ENCODE measurements around the gene CASQ2. TPM values are rescaled to one million over a fixed set of nuclear protein-coding genes. Genes with fewer than 3 reads are reported as not detected.

Gene CASQ2
- polyA plus RNA-seq, 2 of the 4 experiments (the other 2 are of a cell fraction), result not detected

GRCh38 chr1:115809076-115809475, 40.6 kb upstream of the CASQ2 start:
- H3K9me3 ChIP-seq, result no peaks in the 10 kb centered on the region
- no peak overlapping the region for H3K27ac ChIP-seq
- no peak overlapping the region for H3K4me3 ChIP-seq
- DNase-seq (ENCODE audit: low read depth in 1 of 2, low spot score in 1 of 2) (no peak), FAIRE-seq (no peak), ATAC-seq (no peak)
- H3K4me2 ChIP-seq, result no peak overlapping the region
- TF ChIP-seq SREBF2 (IDR thresholded peaks at IDR 0.05), result no peak
- TF ChIP-seq POLR2A (IDR thresholded peaks at IDR 0.05; ENCODE audit: low read length), result no peak
- no peak for TF ChIP-seq ZFP36 (IDR thresholded peaks at IDR 0.05; ENCODE audit: borderline replicate concordance, partially characterized antibody)
- no peak for TF ChIP-seq TFCP2L1 (CRISPR knock-in tag; IDR thresholded peaks at IDR 0.05)
- TF ChIP-seq FOSB (CRISPR knock-in tag; IDR thresholded peaks at IDR 0.05), result no peak
- no peak for TF ChIP-seq HOXB13 (CRISPR knock-in tag; IDR thresholded peaks at IDR 0.05; ENCODE audit: low read depth)
- no peaks in the 10 kb centered on the region for H3K4me1 ChIP-seq
- ChIA-PET POLR2A (no interaction called here), CTCF (interaction anchor here (0.6 to 1.8 kb wide), 2 partner anchors 54 to 172 kb away, joined by 3 to 9 read pairs; no protein-coding TSS in a partner anchor)

- no peak overlapping the region for H3K27ac ChIP-seq
- POLR2A ChIA-PET, result no interaction called here
- H3K4me3 ChIP-seq, result no peak overlapping the region
- no peaks in the 10 kb centered on the region for H3K9me3 ChIP-seq
- TF ChIP-seq SMC3 (IDR thresholded peaks at IDR 0.05) (peak; percentile 63; the same call in 2 of the 3 replicates), MAFK (IDR thresholded peaks at IDR 0.05; ENCODE audit: partially characterized antibody) (no peak), CTCF (IDR thresholded peaks at IDR 0.05) (peak; percentile 56), PHF8 (IDR thresholded peaks at IDR 0.05; ENCODE audit: borderline replicate concordance, low read depth) (no peak), RAD21 (conservative IDR thresholded peaks at IDR 0.05 in 1 of 2, IDR thresholded peaks at IDR 0.05 in 1 of 2) (peak; percentile 52)
- CTCF ChIA-PET, result interaction anchor here (0.5 to 2.2 kb wide), 6 partner anchors 15 to 331 kb away, joined by 3 to 11 read pairs (median 4); no protein-coding TSS in a partner anchor
- 0% methylated on average over 2 of the region's 2 CpGs for WGBS (ENCODE audit: missing lambda C conversion rate)
- ATAC-seq (peak; percentile 64 to 78; a peak in 5 of 6 replicates), FAIRE-seq (no peak), DNase-seq (ENCODE audit: low read depth in 1 of 2, low spot score in 1 of 2) (peak; percentile 29 to 67)
- H3K4me2 ChIP-seq, result no peak overlapping the region
- H3K4me1 ChIP-seq, result no peaks in the 10 kb centered on the region
These were observed 39.2 kb upstream of the CASQ2 start for GRCh38 chr1:115807723-115808122.

- H3K9me3 ChIP-seq, result no peaks in the 10 kb centered on the region
- WGBS (ENCODE audit: missing lambda C conversion rate), result 14% methylated on average over 1 of the region's 1 CpG
- POLR2A ChIA-PET, result no interaction called here
These were observed 37.1 kb upstream of the CASQ2 start for GRCh38 chr1:115805597-115805996.

DNA sequence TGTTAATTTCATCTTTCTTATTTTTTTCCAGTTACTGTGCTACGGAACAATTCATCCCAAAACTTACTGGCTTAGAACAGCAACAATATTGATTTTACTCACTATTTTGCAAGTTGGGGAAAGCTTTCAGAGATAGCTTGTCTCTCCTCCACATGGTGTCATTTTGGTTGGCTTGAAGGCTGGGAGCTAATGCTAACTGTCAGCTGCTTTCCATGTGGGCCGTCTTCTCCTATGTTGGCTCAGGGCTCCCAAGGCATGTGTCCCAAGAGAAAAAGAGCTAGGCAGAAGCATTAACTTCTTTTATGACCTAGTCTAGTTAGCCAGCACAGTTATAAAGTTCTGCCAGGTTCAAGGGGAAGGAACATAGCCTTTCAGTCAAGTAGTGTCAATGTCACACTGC, 33.9 kb upstream of the CASQ2 start:
- Histone ChIP-seq H3K4me1 (no peaks in the 10 kb centered on the region), H3K4me3 (no peak overlapping the region), H3K9me3 (no peaks in the 10 kb centered on the region), H3K27ac (no peak overlapping the region), H3K4me2 (no peak overlapping the region)
- TF ChIP-seq NPAS2 (CRISPR knock-in tag; IDR thresholded peaks at IDR 0.05; ENCODE audit: borderline replicate concordance), result no peak
- TF ChIP-seq ESRRA (IDR thresholded peaks at IDR 0.05; ENCODE audit: borderline replicate concordance, low read length), result no peak
- no peak for TF ChIP-seq CBX8 (IDR thresholded peaks at IDR 0.05)
- TF ChIP-seq ZSCAN20 (CRISPR knock-in tag; IDR thresholded peaks at IDR 0.05), result no peak
- no peak for TF ChIP-seq ZNF302 (CRISPR knock-in tag; IDR thresholded peaks at IDR 0.05)
- TF ChIP-seq TFCP2L1 (CRISPR knock-in tag; IDR thresholded peaks at IDR 0.05), result no peak
- TF ChIP-seq USF2 (IDR thresholded peaks at IDR 0.05), result no peak
- no peak for ATAC-seq
- WGBS (ENCODE audit: missing lambda C conversion rate), result 56% methylated on average over 2 of the region's 2 CpGs
- POLR2A ChIA-PET, result no interaction called here
- CTCF ChIA-PET, result interaction anchor here (1.1 kb wide), 1 partner anchor 20 kb away, joined by 3 read pairs; no protein-coding TSS in a partner anchor
- no peak for DNase-seq (ENCODE audit: low read depth in 1 of 2, low spot score in 1 of 2)
- no peak for FAIRE-seq

More at GRCh38 chr1:115805597-115805996, 37.1 kb upstream of the CASQ2 start:
- no peak for ATAC-seq
- Histone ChIP-seq H3K4me2 (no peak overlapping the region), H3K27ac (no peak overlapping the region), H3K4me3 (no peak overlapping the region), H3K4me1 (no peaks in the 10 kb centered on the region)
- no peak for FAIRE-seq
- TF ChIP-seq HOXA7 (CRISPR knock-in tag; IDR thresholded peaks at IDR 0.05), result no peak
- TF ChIP-seq, protein P1, sequence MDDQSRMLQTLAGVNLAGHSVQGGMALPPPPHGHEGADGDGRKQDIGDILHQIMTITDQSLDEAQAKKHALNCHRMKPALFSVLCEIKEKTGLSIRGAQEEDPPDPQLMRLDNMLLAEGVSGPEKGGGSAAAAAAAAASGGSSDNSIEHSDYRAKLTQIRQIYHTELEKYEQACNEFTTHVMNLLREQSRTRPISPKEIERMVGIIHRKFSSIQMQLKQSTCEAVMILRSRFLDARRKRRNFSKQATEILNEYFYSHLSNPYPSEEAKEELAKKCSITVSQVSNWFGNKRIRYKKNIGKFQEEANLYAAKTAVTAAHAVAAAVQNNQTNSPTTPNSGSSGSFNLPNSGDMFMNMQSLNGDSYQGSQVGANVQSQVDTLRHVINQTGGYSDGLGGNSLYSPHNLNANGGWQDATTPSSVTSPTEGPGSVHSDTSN (IDR thresholded peaks at IDR 0.05), result no peak
- no peak for TF ChIP-seq HOXB13 (CRISPR knock-in tag; IDR thresholded peaks at IDR 0.05; ENCODE audit: low read depth)
- no peak for TF ChIP-seq MYC (IDR thresholded peaks at IDR 0.05; ENCODE audit: borderline replicate concordance, low read length)
- DNase-seq (ENCODE audit: low read depth in 1 of 2, low spot score in 1 of 2), result no peak
- CTCF ChIA-PET, result no interaction called here

Data from A549 (cell line).